Endothelial cell of umbilical vein (primary cell): ENCODE measurements around the gene RFC2. TPM values are rescaled to one million over a fixed set of nuclear protein-coding genes. Genes with fewer than 3 reads are reported as not detected.

Source experiments
- BruUV-seq: library from RNA; stranded (reverse); fragments of 400-500 nt; replicated peaks from 2 replicates; lab custom pipeline; 2021; lab: Mats Ljungman, UMichigan
- CTCF ChIA-PET: fragments of 300-600, 350-600 bp; sonication (Branson Sonifier 250); formaldehyde crosslinking; loops from one replicate; lab custom pipeline; 2021; ENCODE audit warnings: antibody characterized with exemption, inconsistent platforms; lab: Charles Lee
- POLR2A ChIA-PET: fragments of 300-600, 350-600 bp; sonication (Branson Sonifier 250); formaldehyde crosslinking; loops from one replicate; lab custom pipeline; 2021; ENCODE audit warnings: antibody characterized with exemption, inconsistent platforms; lab: Charles Lee
- DNase-seq: peaks from one replicate; pipeline ENCODE4 v3.0.0-alpha.2; 2011; ENCODE audit warnings: low read depth, low spot score
- FAIRE-seq: peaks from 2 replicates; lab custom pipeline; 2011; peaks lifted over from hg19 to GRCh38; lab: Jason Lieb, UNC
- H2AFZ ChIP-seq: 2 replicates; pipeline ENCODE4 v1.6.0; 2012; ENCODE audit warnings: low read depth, low read length, control low read depth, inconsistent platforms
- H3K27ac ChIP-seq: 2 replicates; pipeline ENCODE4 v1.5.1; 2011; ENCODE audit warnings: low read depth, mild to moderate bottlenecking, control low read depth, low read length, moderate library complexity; ENCODE audit not compliant: insufficient read depth
- H3K27me3 ChIP-seq, 2 experiments: 2 replicates each; pipeline versions ENCODE4 v1.6.0 to v1.6.1; 2011; ENCODE audit warnings: low read length in 2 of 2, mixed read lengths in 1 of 2; ENCODE audit not compliant: control insufficient read depth in 2 of 2, insufficient read depth in 2 of 2
- H3K36me3 ChIP-seq, 2 experiments: 2 replicates in 1 of 2; 3 replicates in 1 of 2; pipeline ENCODE4 v1.5.1; 2011; ENCODE audit warnings: low read length in 2 of 2, mild to moderate bottlenecking in 1 of 2, moderate library complexity in 1 of 2; ENCODE audit not compliant: control insufficient read depth in 2 of 2, insufficient read depth in 2 of 2; ENCODE audit errors: extremely low read depth in 1 of 2
- H3K4me1 ChIP-seq: 3 replicates; pipeline ENCODE4 v1.5.1; 2011; ENCODE audit warnings: mild to moderate bottlenecking, low read length; ENCODE audit not compliant: control insufficient read depth, insufficient read depth; ENCODE audit errors: extremely low read depth
- H3K4me2 ChIP-seq: 2 replicates; pipeline ENCODE4 v1.6.1; 2011; ENCODE audit warnings: low read length, control low read depth, mixed read lengths; ENCODE audit not compliant: insufficient read depth
- H3K4me3 ChIP-seq, 3 experiments: fragments of 200-600 bp in 1 of 3; sonication (generic), shearing (Covaris generic) in 1 of 3; replicated peaks in 1 of 3; 2 replicates each; pipeline ENCODE4 v1.5.1; 2011 to 2016; ENCODE audit warnings: control low read depth in 3 of 3, low read length in 3 of 3, mild to moderate bottlenecking in 2 of 3, inconsistent platforms in 1 of 3, low read depth in 1 of 3, moderate library complexity in 1 of 3; ENCODE audit not compliant: insufficient read depth in 1 of 3
- H3K79me2 ChIP-seq: 2 replicates; pipeline ENCODE4 v1.6.0; 2012; ENCODE audit warnings: low read length, inconsistent platforms; ENCODE audit not compliant: control insufficient read depth, insufficient read depth
- H3K9ac ChIP-seq: replicated peaks from 2 replicates; pipeline ENCODE3; 2011; ENCODE audit warnings: low read length, control low read depth; ENCODE audit not compliant: insufficient read depth; ENCODE audit errors: extremely low read depth
- H3K9me1 ChIP-seq: replicated peaks from 3 replicates; pipeline ENCODE4 v1.6.0; 2011; ENCODE audit warnings: mild to moderate bottlenecking, low read length; ENCODE audit not compliant: control insufficient read depth, insufficient read depth; ENCODE audit errors: extremely low read depth
- H3K9me3 ChIP-seq: replicated peaks from 2 replicates; pipeline ENCODE4 v1.5.1; 2012; ENCODE audit warnings: low read length, inconsistent platforms; ENCODE audit not compliant: control insufficient read depth, insufficient read depth
- H4K20me1 ChIP-seq: replicated peaks from 2 replicates; pipeline ENCODE3; 2011; ENCODE audit warnings: mild to moderate bottlenecking, low read length; ENCODE audit not compliant: control insufficient read depth, insufficient read depth; ENCODE audit errors: extremely low read depth
- CTCF ChIP-seq, 2 donors: IDR thresholded peaks; 1 replicate in 1 of 2; 2 replicates in 1 of 2; pipeline ENCODE4 v1.5.1; 2011; ENCODE audit warnings: low read length in 2 of 2, mild to moderate bottlenecking in 2 of 2, moderate library complexity in 2 of 2, control low read depth in 1 of 2, inconsistent platforms in 1 of 2, low read depth in 1 of 2; ENCODE audit not compliant: insufficient read depth in 1 of 2; ENCODE audit errors: extremely low read depth in 1 of 2
- FOS ChIP-seq: IDR thresholded peaks from 2 replicates; pipeline ENCODE4 v1.6.1; 2011; ENCODE audit warnings: mild to moderate bottlenecking, low read length, moderate library complexity, borderline replicate concordance; ENCODE audit not compliant: insufficient read depth
- JUN ChIP-seq: IDR thresholded peaks from 2 replicates; pipeline ENCODE4 v1.6.1; 2011; ENCODE audit warnings: borderline replicate concordance, low read depth; ENCODE audit not compliant: insufficient read length, insufficient read depth
- POLR2AphosphoS5 ChIP-seq: IDR thresholded peaks from 2 replicates; pipeline ENCODE4 v1.6.1; 2012; ENCODE audit warnings: low read depth, mild to moderate bottlenecking, control low read depth, low read length, moderate library complexity; ENCODE audit not compliant: insufficient read depth
- dilution Hi-C: fragments of 300-500 bp; cut with MboI; formaldehyde crosslinking; loops from one replicate; pipeline ENCODE4 v1.15.0; 2019; ENCODE audit warnings: low sequenced_read_pairs; ENCODE audit not compliant: extremely low pct_ligation_motif_present
- intact Hi-C: fragments of 100-400 bp; cut with micrococcal nuclease; formaldehyde crosslinking; loops from one replicate; pipeline ENCODE4 v1.10.0; 2022
- polyA plus RNA-seq, 4 experiments: library from polyadenylated mRNA; depleted of rRNA in 3 of 4; stranded (reverse) in 3 of 4; unstranded in 1 of 4; fragments of >200 nt; gene quantifications; 2 replicates each; pipeline versions ENCODE4 v1.2.1 to v1.2.3, GENCODE V29; 2011 to 2012; ENCODE audit warnings: missing spikeins in 1 of 4
- total RNA-seq: library from RNA; stranded (reverse); gene quantifications from 2 replicates; pipeline ENCODE4 v1.2.3, GENCODE V29; 2021

Gene RFC2
- total and polyA plus RNA-seq, 2 donors (not counting 3 experiments of a cell fraction or from before 2014, with no cell fraction given), result 24.4 to 44.3 TPM

GRCh38 chr7:74183653-74184450 lies 70.3 kb downstream of the RFC2 start:
- Histone ChIP-seq H3K36me3 (peaks cover 8 to 20% of the 10 kb centered on the region in 2 experiments), H3K27ac (peak overlapping the region; percentile 13), H4K20me1 (peaks cover 13% of the 10 kb centered on the region), H3K4me2 (peak overlapping the region; percentile 85), H2AFZ (no peak overlapping the region), H3K27me3 (no peaks in the 10 kb centered on the region), H3K79me2 (peaks cover 100% of the 10 kb centered on the region), H3K9me3 (no peaks in the 10 kb centered on the region), H3K9me1 (no peaks in the 10 kb centered on the region), H3K4me1 (peaks cover 51% of the 10 kb centered on the region), H3K9ac (no peak overlapping the region), H3K4me3 (peak overlapping the region in 1 of 3 experiments; percentile 26)
- intact Hi-C loops (no loop called here), dilution Hi-C loops (no loop called here)
- POLR2A ChIA-PET, result no interaction called here
- DNase-seq, result peak; percentile 36
- BruUV-seq, result no TSS peak
- CTCF ChIA-PET, result interaction anchor here (0.6 to 1.9 kb wide), 10 partner anchors 9 to 217 kb away, joined by 3 to 14 read pairs (median 6); partner anchors contain the start of gene EIF4H
- peak; percentile 91 for FAIRE-seq
- peak; percentile 3 to 24 for TF ChIP-seq CTCF (IDR thresholded peaks at IDR 0.05; ENCODE audit: extremely low read depth in 1 of 2, insufficient read depth in 1 of 2, low read depth in 1 of 2, low read length in 2 of 2)
- no peak for TF ChIP-seq FOS
- peak; percentile 36 for TF ChIP-seq JUN
- peak; percentile 29 for TF ChIP-seq POLR2AphosphoS5
